Measurements from ENCODE around the gene PGAP3. TPM values are rescaled to one million over a fixed set of nuclear protein-coding genes. Genes with fewer than 3 reads are reported as not detected.

Gene PGAP3
- total and polyA plus RNA-seq, 2 donors from 2014 or later = 33.8 to 48.5 TPM

DNA sequence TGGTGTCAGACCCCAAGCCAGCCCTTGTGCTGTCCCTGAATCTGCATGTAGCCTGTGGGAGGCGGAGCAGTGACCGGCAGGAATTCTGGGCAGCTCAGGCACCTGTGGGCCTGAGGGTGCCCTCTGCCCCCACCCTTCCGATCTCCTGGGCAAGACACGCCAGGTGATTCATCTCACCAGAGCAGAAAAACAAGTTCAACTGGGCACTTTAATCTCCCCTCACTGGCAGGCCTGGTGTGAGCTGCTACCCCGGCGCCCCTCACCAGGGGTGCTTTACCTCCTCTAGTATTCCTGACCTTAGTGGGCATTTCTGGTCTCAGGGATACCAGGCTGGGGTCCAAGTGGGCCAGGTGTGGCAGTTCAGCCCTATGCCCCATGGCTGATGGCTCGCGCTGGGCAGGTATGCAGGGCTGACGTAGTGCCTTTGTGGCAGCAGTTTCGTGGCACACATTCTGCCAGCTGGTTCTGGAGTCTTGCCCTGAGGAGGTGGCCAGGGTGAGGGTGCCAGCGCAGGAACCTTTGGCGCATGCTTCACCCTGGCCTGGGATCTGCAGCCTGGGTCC, 18.0 kb upstream of the PGAP3 start:
- H3K9me3 ChIP-seq (ENCODE audit: control insufficient read depth in 2 of 3, insufficient read depth in 1 of 3, low read length in 3 of 3) = no peaks in the 10 kb centered on the region
- H3K4me1 ChIP-seq (ENCODE audit: control insufficient read depth in 2 of 3, insufficient read depth in 2 of 3, low read depth in 1 of 3, low read length in 3 of 3) = peaks cover 0 to 61% (median 36%) of the 10 kb centered on the region in 3 donors
- TF ChIP-seq, protein P1, sequence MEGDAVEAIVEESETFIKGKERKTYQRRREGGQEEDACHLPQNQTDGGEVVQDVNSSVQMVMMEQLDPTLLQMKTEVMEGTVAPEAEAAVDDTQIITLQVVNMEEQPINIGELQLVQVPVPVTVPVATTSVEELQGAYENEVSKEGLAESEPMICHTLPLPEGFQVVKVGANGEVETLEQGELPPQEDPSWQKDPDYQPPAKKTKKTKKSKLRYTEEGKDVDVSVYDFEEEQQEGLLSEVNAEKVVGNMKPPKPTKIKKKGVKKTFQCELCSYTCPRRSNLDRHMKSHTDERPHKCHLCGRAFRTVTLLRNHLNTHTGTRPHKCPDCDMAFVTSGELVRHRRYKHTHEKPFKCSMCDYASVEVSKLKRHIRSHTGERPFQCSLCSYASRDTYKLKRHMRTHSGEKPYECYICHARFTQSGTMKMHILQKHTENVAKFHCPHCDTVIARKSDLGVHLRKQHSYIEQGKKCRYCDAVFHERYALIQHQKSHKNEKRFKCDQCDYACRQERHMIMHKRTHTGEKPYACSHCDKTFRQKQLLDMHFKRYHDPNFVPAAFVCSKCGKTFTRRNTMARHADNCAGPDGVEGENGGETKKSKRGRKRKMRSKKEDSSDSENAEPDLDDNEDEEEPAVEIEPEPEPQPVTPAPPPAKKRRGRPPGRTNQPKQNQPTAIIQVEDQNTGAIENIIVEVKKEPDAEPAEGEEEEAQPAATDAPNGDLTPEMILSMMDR (IDR thresholded peaks at IDR 0.05; ENCODE audit: borderline replicate concordance, extremely low read depth, insufficient read depth) = peak; percentile 3
- FAIRE-seq = no peak
- intact Hi-C loops (cut with DNase I) = no loop called here
- H3K4me3 ChIP-seq (ENCODE audit: low read length in 3 of 3) = peak overlapping the region in 1 of 3 donors; percentile 17
- peak overlapping the region in 1 of 3 donors; percentile 85 for H3K9ac ChIP-seq (ENCODE audit: low read length in 3 of 3)
- H3K27me3 ChIP-seq (ENCODE audit: control insufficient read depth, insufficient read depth, low read length) = no peaks in the 10 kb centered on the region
- DNase-seq = peak; percentile 58 to 94 (median 76)
- H3K27ac ChIP-seq (ENCODE audit: low read depth in 2 of 2, low read length in 2 of 2) = peak overlapping the region; percentile 90 to 93
- peaks cover 2 to 38% (median 26%) of the 10 kb centered on the region in 3 donors for H3K36me3 ChIP-seq (ENCODE audit: control insufficient read depth in 2 of 3, insufficient read depth in 3 of 3, low read length in 3 of 3)

DNA sequence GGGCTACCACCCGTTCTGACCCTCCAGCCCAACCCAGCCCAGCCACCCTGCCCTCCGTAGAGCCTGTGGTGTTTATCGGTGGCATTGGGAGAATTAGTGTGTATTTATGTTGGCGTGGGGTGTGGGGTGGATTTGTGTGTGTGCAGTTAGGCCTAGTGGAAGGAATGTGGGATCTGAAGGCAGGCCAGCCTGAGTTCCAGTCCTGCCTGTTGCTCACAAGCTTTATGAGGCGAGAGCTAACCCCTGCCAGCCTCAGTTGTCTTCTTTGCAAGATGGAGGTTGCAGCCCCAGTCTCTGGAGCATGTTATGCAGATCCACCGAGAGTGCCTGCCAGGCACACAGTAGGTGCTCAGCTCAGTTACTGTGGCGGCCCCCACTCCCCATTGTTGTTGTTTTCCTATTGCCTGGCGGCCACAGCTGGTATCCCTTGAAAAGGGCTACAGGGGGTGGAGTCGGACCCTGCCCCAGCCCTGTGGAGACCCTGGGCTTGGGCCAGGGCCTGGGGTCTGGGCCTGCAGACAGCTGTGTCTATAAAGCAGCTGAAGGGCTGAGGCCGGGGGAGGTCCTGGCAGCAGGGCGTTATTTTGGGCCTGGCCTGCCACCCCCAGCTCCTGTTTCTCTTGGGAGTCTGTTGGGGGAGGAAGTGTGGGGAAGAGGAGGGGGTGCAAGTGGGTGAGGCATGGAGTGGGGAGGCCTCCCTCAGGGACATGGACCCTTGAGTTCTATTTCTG, 17.1 kb upstream of the PGAP3 start:
- Histone ChIP-seq H3K4me1 (ENCODE audit: control insufficient read depth in 2 of 3, insufficient read depth in 2 of 3, low read depth in 1 of 3, low read length in 3 of 3) (peaks cover 0 to 61% (median 36%) of the 10 kb centered on the region in 3 donors), H3K9ac (ENCODE audit: low read length in 3 of 3) (peak overlapping the region in 2 of 3 donors; percentile 51 to 85), H3K4me3 (ENCODE audit: low read length in 3 of 3) (peak overlapping the region in 1 of 3 donors; percentile 33), H3K27me3 (ENCODE audit: control insufficient read depth, insufficient read depth, low read length) (no peaks in the 10 kb centered on the region), H3K9me3 (ENCODE audit: control insufficient read depth in 2 of 3, insufficient read depth in 1 of 3, low read length in 3 of 3) (no peaks in the 10 kb centered on the region), H3K27ac (ENCODE audit: low read depth in 2 of 2, low read length in 2 of 2) (peak overlapping the region; percentile 90 to 93), H3K36me3 (ENCODE audit: control insufficient read depth in 2 of 3, insufficient read depth in 3 of 3, low read length in 3 of 3) (peaks cover 2 to 29% (median 18%) of the 10 kb centered on the region in 3 donors)
- no peak for FAIRE-seq
- DNase-seq = no peak
- TF ChIP-seq, protein P1 (IDR thresholded peaks at IDR 0.05; ENCODE audit: borderline replicate concordance, extremely low read depth, insufficient read depth) = no peak
- intact Hi-C loops (cut with DNase I) = no loop called here

DNA sequence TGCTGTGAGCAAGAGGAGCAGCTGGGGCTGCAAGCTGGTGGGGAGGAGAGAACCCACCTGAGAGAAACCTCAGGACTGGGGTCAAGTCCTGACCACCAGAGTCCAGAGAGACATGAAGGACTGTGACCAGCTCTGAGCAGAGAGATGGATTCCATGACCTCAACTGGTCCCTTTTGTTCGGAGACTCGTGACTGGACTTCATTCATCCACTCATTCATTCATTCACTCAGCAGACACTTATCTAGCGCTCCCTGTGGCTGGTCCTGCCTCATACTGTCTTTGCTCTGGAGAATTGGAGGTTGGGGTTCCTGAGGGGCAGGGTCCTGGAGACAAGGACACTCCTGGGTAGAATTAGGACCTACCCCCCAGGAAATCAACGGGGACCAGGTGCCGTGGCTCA, 16.1 kb upstream of the PGAP3 start:
- peaks cover 2 to 20% (median 11%) of the 10 kb centered on the region in 3 donors for H3K36me3 ChIP-seq (ENCODE audit: control insufficient read depth in 2 of 3, insufficient read depth in 3 of 3, low read length in 3 of 3)
- peak overlapping the region; percentile 59 to 80 for H3K27ac ChIP-seq (ENCODE audit: low read depth in 2 of 2, low read length in 2 of 2)
- H3K9ac ChIP-seq (ENCODE audit: low read length in 3 of 3) = peak overlapping the region in 2 of 3 donors; percentile 5 to 31
- H3K4me1 ChIP-seq (ENCODE audit: control insufficient read depth in 2 of 3, insufficient read depth in 2 of 3, low read depth in 1 of 3, low read length in 3 of 3) = peaks cover 0 to 66% (median 41%) of the 10 kb centered on the region in 3 donors
- DNase-seq = no peak
- TF ChIP-seq, protein P1 (IDR thresholded peaks at IDR 0.05; ENCODE audit: borderline replicate concordance, extremely low read depth, insufficient read depth) = no peak
- H3K4me3 ChIP-seq (ENCODE audit: low read length in 3 of 3) = peak overlapping the region in 1 of 3 donors; percentile 30
- FAIRE-seq = no peak
- intact Hi-C loops (cut with DNase I) = no loop called here
- H3K9me3 ChIP-seq (ENCODE audit: control insufficient read depth in 2 of 3, insufficient read depth in 1 of 3, low read length in 3 of 3) = no peaks in the 10 kb centered on the region
- H3K27me3 ChIP-seq (ENCODE audit: control insufficient read depth, insufficient read depth, low read length) = no peaks in the 10 kb centered on the region

All from kidney (tissue), 14 donors.